MCF 10A (cell line): Measurements from ENCODE around the gene AAR2. TPM values are rescaled to one million over a fixed set of nuclear protein-coding genes. Genes with fewer than 3 reads are reported as not detected.

Experiments used
- BruUV-seq: library from RNA; stranded (reverse); fragments of 400-500 nt; replicated peaks from 2 replicates; lab custom pipeline; 2021; lab: Mats Ljungman, UMichigan
- CTCF ChIA-PET: fragments of 300-600 bp; sonication (Branson Sonifier 250); formaldehyde crosslinking; extraction: SDS; loops from one replicate; lab custom pipeline; 2021; ENCODE audit warnings: antibody characterized with exemption, inconsistent platforms; lab: Yijun Ruan, JAX
- POLR2A ChIA-PET: fragments of 300-600, 350-650 bp; sonication (Branson Sonifier 250); formaldehyde crosslinking; extraction: SDS; loops from one replicate; lab custom pipeline; 2020; ENCODE audit warnings: antibody characterized with exemption, inconsistent platforms; lab: Yijun Ruan, JAX
- DNase-seq: peaks from one replicate; pipeline ENCODE4 v3.0.0-alpha.2; 2018; ENCODE audit not compliant: unreplicated experiment
- H3K27ac Mint-ChIP-seq: one replicate; pipeline ENCODE4 v1.8.0; 2022; ENCODE audit warnings: mild to moderate bottlenecking, low read depth, mixed read lengths; ENCODE audit not compliant: unreplicated experiment
- H3K27me3 Mint-ChIP-seq: one replicate; pipeline ENCODE4 v1.8.0; 2022; ENCODE audit warnings: mixed read lengths; ENCODE audit not compliant: insufficient read depth, unreplicated experiment
- H3K36me3 Mint-ChIP-seq: one replicate; pipeline ENCODE4 v1.8.0; 2022; ENCODE audit warnings: mild to moderate bottlenecking, moderate library complexity, mixed read lengths; ENCODE audit not compliant: insufficient read depth, unreplicated experiment
- H3K4me1 Mint-ChIP-seq: one replicate; pipeline ENCODE4 v1.8.0; 2022; ENCODE audit warnings: mixed read lengths; ENCODE audit not compliant: insufficient read depth, unreplicated experiment
- H3K4me3 Mint-ChIP-seq: one replicate; pipeline ENCODE4 v1.8.0; 2022; ENCODE audit warnings: mild to moderate bottlenecking, moderate library complexity, mixed read lengths; ENCODE audit not compliant: unreplicated experiment
- H3K9me3 Mint-ChIP-seq: one replicate; pipeline ENCODE4 v1.8.0; 2022; ENCODE audit warnings: mixed read lengths; ENCODE audit not compliant: unreplicated experiment
- CTCF ChIP-seq: fragments of 200-600 bp; IDR thresholded peaks from one replicate; pipeline ENCODE4 v1.8.0; 2022; ENCODE audit warnings: antibody characterized with exemption, mild to moderate bottlenecking; ENCODE audit not compliant: unreplicated experiment
- intact Hi-C: fragments of 100-400 bp; cut with micrococcal nuclease; formaldehyde crosslinking; loops from 2 replicates; pipeline ENCODE4 v1.14.1; 2022
- total RNA-seq: library from RNA; stranded (reverse); gene quantifications from 2 replicates; pipeline ENCODE4 v1.2.3, GENCODE V29; 2022

Gene AAR2
- total RNA-seq, 1 experiment from 2014 or later: 21.0 TPM

DNA sequence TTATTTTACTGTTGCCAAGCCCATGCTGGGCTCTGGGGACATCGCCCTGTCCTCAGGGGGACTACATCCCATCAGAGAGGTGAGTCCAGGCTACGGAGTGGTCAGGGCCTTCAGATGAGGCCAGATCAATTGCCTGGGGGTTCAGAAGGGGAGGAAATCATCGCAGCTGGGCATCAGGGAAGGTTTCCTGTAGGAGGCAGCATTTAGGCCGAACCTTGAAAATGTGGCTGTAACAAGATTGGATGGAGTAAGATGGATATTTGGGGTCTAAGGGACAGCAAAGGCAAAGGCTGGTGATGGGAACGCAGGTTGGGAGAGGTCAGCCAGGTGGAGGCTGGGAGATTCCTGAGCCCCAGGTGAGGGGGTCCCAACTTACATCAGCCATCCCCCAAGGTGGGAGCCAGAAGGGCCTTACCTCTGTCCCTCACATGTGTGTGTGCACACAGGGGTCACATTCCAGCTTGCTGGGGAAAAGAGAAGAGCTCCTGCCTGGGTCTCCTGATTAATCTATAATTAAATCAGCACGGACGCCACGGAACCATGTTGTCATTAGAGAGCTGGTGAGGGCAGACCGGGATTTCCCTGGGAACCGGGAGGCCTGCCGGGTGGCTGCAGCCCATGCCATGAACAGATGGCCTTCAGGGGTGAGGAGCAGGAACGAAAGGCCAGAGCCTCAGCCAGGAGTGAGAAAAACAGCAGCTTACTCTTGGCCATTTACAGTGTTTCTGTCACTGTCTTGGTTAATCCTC lies 39.3 kb downstream of the AAR2 start:
- no TSS peak for BruUV-seq
- no peak overlapping the region for H3K4me3 Mint-ChIP-seq
- peaks cover 48% of the 10 kb centered on the region for H3K27me3 Mint-ChIP-seq
- no peaks in the 10 kb centered on the region for H3K36me3 Mint-ChIP-seq
- TF ChIP-seq CTCF: no peak
- no peak for DNase-seq
- no peaks in the 10 kb centered on the region for H3K9me3 Mint-ChIP-seq
- ChIA-PET POLR2A (no interaction called here), CTCF (interaction anchor here (0.5 to 1.2 kb wide), 2 partner anchors 164 to 1506 kb away, joined by 3 to 5 read pairs; no protein-coding TSS in a partner anchor)
- H3K4me1 Mint-ChIP-seq: no peaks in the 10 kb centered on the region
- intact Hi-C loops: no loop called here
- H3K27ac Mint-ChIP-seq: no peak overlapping the region

DNA sequence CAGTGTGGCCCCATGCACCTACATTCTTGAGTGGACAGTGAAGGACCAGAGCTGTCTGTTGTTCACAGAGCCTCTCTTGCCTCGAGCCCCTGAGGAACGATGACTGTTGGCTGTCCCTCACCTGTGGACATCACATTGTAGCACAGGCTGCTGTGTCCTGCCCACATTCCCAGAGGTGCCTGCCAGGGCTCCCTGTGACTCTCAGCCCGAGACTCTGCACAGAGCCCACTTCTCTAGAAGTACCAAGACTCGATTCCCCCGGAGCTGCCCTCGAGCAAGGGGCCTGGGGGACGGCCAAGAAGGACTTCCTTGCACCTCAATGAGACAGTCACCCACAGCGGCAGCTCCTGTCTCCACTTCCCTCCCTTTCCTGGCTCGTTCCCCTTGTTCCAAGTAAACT lies 41.3 kb downstream of the AAR2 start:
- H3K27ac Mint-ChIP-seq: no peak overlapping the region
- CTCF ChIA-PET: interaction anchor here (0.6 to 1.0 kb wide), 2 partner anchors 121 to 453 kb away, joined by 3 to 4 read pairs; no protein-coding TSS in a partner anchor
- no peak overlapping the region for H3K4me3 Mint-ChIP-seq
- peaks cover under 1% of the 10 kb centered on the region for H3K9me3 Mint-ChIP-seq
- H3K4me1 Mint-ChIP-seq: no peaks in the 10 kb centered on the region
- TF ChIP-seq CTCF: no peak
- no peaks in the 10 kb centered on the region for H3K36me3 Mint-ChIP-seq
- DNase-seq: no peak
- intact Hi-C loops: no loop called here
- peaks cover 67% of the 10 kb centered on the region for H3K27me3 Mint-ChIP-seq
- POLR2A ChIA-PET: no interaction called here
- BruUV-seq: no TSS peak

DNA sequence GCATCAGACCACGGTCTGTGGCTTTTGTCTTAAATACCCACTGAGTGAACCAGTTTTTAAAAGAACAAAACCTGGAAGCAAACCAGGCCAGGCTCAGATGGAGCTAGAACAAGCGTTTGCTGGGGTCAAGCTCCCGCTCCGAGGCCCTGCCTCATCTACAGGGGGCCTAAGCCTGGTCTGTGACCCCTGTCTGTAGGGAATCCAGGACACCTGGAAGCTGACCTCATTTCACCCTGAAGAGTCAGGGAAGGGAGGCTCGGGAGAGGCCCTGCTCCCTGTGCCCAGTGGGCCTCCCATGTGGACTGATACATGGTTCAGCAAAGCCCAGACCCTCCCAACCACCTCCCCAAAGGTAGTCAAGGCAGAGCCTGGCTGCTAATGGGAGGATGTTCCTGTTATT lies 43.1 kb downstream of the AAR2 start:
- POLR2A ChIA-PET: interaction anchor here (0.6 to 0.7 kb wide), 2 partner anchors 46 to 290 kb away, joined by 3 read pairs; no protein-coding TSS in a partner anchor

More for the DNA sequence above, 43.1 kb downstream of the AAR2 start:
- CTCF ChIA-PET: interaction anchor here (1.1 to 1.8 kb wide), 2 partner anchors 10 to 11 kb away, joined by 3 to 4 read pairs; no protein-coding TSS in a partner anchor
- intact Hi-C loops: no loop called here
- Mint-ChIP-seq H3K36me3 (no peaks in the 10 kb centered on the region), H3K4me3 (no peak overlapping the region), H3K27ac (no peak overlapping the region), H3K27me3 (peaks cover 85% of the 10 kb centered on the region), H3K4me1 (no peaks in the 10 kb centered on the region), H3K9me3 (peaks cover 4% of the 10 kb centered on the region)
- DNase-seq: no peak
- TF ChIP-seq CTCF: no peak
- BruUV-seq: no TSS peak
